HAP-1 (cell line): ENCODE measurements around the gene ZFR2.
"Not testable (repeated sequence)": the region's sequence is repeated elsewhere in the genome, so short reads cannot be mapped to it uniquely, and the experiment has no call there.

Experiments used
- DNase-seq, 2 experiments: peaks; one replicate each; pipeline ENCODE4 v3.0.0-alpha.2; 2016 to 2020; ENCODE audit warnings: low spot score in 2 of 2
- H3K27me3 ChIP-seq: fragments of 250-450 bp; sonication (Bioruptor Pico); 2 replicates; pipeline ENCODE4 v1.5.1; 2020; ENCODE audit warnings: low read depth, mild to moderate bottlenecking, moderate library complexity
- H3K36me3 ChIP-seq: fragments of 250-450 bp; sonication (Bioruptor Pico); replicated peaks from 2 replicates; pipeline ENCODE4 v1.5.1; 2020; ENCODE audit warnings: mild to moderate bottlenecking
- H3K4me1 ChIP-seq: fragments of 250-450 bp; sonication (Bioruptor Pico); 2 replicates; pipeline ENCODE4 v1.5.1; 2020; ENCODE audit warnings: mild to moderate bottlenecking
- H3K4me3 ChIP-seq: fragments of 250-450 bp; sonication (Bioruptor Pico); 2 replicates; pipeline ENCODE4 v1.5.1; 2020; ENCODE audit warnings: mild to moderate bottlenecking, moderate library complexity
- H3K9me3 ChIP-seq: fragments of 250-450 bp; sonication (Bioruptor Pico); 2 replicates; pipeline ENCODE4 v1.5.1; 2020; ENCODE audit warnings: mild to moderate bottlenecking, moderate library complexity
- in situ Hi-C: fragments of 300-500 bp; cut with MboI; formaldehyde crosslinking; loops from 3 replicates; pipeline ENCODE4 v1.14.3; 2020; ENCODE audit warnings: low sequenced_read_pairs, inconsistent platforms, mixed read lengths

The ZFR2 gene

GRCh38 chr19:3822683-3823349 is 46.0 kb downstream of the ZFR2 start:
- Histone ChIP-seq H3K36me3 (no peaks in the 10 kb centered on the region), H3K4me1 (no peaks in the 10 kb centered on the region), H3K4me3 (no peak overlapping the region), H3K9me3 (no peaks in the 10 kb centered on the region), H3K27me3 (no peaks in the 10 kb centered on the region)
- in situ Hi-C loops = no loop called here
- DNase-seq = no peak

DNA sequence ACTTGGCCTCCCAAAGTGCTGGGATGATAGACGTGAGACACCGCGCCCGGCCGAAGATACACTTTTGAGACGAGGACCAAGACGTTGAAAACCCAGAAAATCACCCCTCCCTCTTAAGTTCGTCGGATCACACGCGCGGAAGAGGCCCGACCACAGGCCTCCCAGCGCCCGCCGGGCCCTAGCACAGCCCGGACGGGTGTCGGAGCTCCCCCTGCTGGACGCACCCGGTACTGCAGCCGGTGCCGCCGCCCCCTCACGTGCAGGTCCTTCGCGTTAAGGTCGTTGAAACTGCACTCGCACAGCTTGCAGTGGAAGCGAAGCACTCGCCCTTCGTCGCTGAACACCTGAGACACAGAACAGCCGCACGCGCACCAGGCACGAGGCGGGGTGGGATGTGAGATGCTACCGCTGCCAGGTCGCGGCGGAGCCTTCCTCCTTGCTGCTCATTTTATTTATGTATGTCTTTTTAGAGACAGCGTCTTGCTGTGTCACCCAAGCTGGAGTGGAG is 46.9 kb downstream of the ZFR2 start:
- Histone ChIP-seq H3K9me3 (no peaks in the 10 kb centered on the region), H3K27me3 (no peaks in the 10 kb centered on the region), H3K36me3 (no peaks in the 10 kb centered on the region), H3K4me3 (no peak overlapping the region), H3K4me1 (no peaks in the 10 kb centered on the region)
- in situ Hi-C loops = no loop called here
- peak; percentile 50 to 90 for DNase-seq

- H3K36me3 ChIP-seq = no peaks in the 10 kb centered on the region
- no peaks in the 10 kb centered on the region for H3K4me1 ChIP-seq
- no peaks in the 10 kb centered on the region for H3K9me3 ChIP-seq
- no peaks in the 10 kb centered on the region for H3K27me3 ChIP-seq
- in situ Hi-C loops = no loop called here
- no peak for DNase-seq
- H3K4me3 ChIP-seq = no peak overlapping the region
These were observed 47.7 kb downstream of the ZFR2 start for GRCh38 chr19:3821156-3821555.

GRCh38 chr19:3819989-3820388 is 48.8 kb downstream of the ZFR2 start:
- in situ Hi-C loops = no loop called here
- no peaks in the 10 kb centered on the region for H3K36me3 ChIP-seq
- no peak overlapping the region for H3K4me3 ChIP-seq
- H3K9me3 ChIP-seq = no peaks in the 10 kb centered on the region
- no peak for DNase-seq
- no peaks in the 10 kb centered on the region for H3K27me3 ChIP-seq
- H3K4me1 ChIP-seq = no peaks in the 10 kb centered on the region

GRCh38 chr19:3818918-3819317 is 49.9 kb downstream of the ZFR2 start:
- in situ Hi-C loops = no loop called here
- no peaks in the 10 kb centered on the region for H3K36me3 ChIP-seq
- no peaks in the 10 kb centered on the region for H3K4me1 ChIP-seq

DNA sequence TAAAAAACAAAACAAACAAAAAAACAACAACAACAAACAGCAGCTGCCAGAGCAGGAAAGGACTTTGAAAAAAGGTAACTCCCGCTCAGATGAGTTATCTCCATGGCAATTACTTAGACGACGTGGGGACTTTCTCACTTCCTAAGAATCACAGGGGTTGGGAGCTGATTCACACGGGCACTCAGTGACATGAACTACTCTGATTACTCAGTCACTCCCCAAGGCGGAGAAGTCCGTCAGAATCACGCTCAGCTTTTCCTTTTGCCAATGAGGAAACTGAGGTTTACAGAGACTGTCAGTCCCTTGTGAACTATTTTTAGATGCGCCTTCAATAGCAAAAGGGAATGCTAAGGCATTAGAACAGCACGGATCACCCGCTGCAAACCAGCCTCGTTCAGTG is 50.4 kb downstream of the ZFR2 start:
- no peak for DNase-seq
- Histone ChIP-seq H3K4me3 (no peak overlapping the region), H3K36me3 (no peaks in the 10 kb centered on the region), H3K9me3 (no peaks in the 10 kb centered on the region), H3K27me3 (no peaks in the 10 kb centered on the region), H3K4me1 (no peaks in the 10 kb centered on the region)
- in situ Hi-C loops = no loop called here

More at GRCh38 chr19:3818918-3819317, 49.9 kb downstream of the ZFR2 start:
- no peak overlapping the region for H3K4me3 ChIP-seq
- H3K27me3 ChIP-seq = no peaks in the 10 kb centered on the region
- H3K9me3 ChIP-seq = no peaks in the 10 kb centered on the region
- no peak for DNase-seq

DNA sequence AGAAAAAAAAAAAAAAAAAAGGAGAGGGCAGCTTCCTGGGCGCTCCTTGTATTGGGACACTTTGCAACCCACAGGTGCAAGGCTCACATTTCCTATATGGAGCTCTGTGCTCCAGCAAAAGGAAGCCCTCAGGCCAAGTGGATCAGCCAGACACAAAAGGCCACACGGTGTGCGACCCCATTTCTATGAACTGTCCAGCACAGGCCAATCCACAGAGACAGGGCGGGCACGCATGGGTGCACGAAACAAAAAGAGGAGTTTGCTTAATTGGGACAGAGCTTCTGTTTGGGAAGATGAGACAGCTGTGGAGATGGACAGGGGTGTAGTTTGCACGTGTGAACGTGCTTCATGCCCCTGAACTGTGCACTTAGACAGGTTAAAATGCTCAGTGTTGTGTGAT is 51.1 kb downstream of the ZFR2 start:
- Histone ChIP-seq H3K36me3 (no peaks in the 10 kb centered on the region), H3K4me3 (no peak overlapping the region), H3K27me3 (no peaks in the 10 kb centered on the region), H3K9me3 (no peaks in the 10 kb centered on the region), H3K4me1 (no peaks in the 10 kb centered on the region)
- in situ Hi-C loops = no loop called here
- no peak for DNase-seq

GRCh38 chr19:3816566-3817218 is 52.1 kb downstream of the ZFR2 start:
- in situ Hi-C loops = no loop called here
- no peak overlapping the region for H3K4me3 ChIP-seq
- H3K9me3 ChIP-seq = no peaks in the 10 kb centered on the region
- no peaks in the 10 kb centered on the region for H3K4me1 ChIP-seq
- H3K36me3 ChIP-seq = no peaks in the 10 kb centered on the region
- DNase-seq = no peak
- no peaks in the 10 kb centered on the region for H3K27me3 ChIP-seq

GRCh38 chr19:3816148-3816547 is 52.7 kb downstream of the ZFR2 start:
- in situ Hi-C loops, DNase-seq, H3K36me3 ChIP-seq, H3K4me3 ChIP-seq, H3K9me3 ChIP-seq, H3K4me1 ChIP-seq, H3K27me3 ChIP-seq: not testable (repeated sequence)

- no peaks in the 10 kb centered on the region for H3K27me3 ChIP-seq
- H3K4me1 ChIP-seq = no peaks in the 10 kb centered on the region
- H3K9me3 ChIP-seq = no peaks in the 10 kb centered on the region
- DNase-seq = no peak
- no peaks in the 10 kb centered on the region for H3K36me3 ChIP-seq
- no peak overlapping the region for H3K4me3 ChIP-seq
- in situ Hi-C loops = no loop called here
These were observed 54.2 kb downstream of the ZFR2 start for GRCh38 chr19:3814648-3815047.

GRCh38 chr19:3813473-3814392 is 55.1 kb downstream of the ZFR2 start:
- no peaks in the 10 kb centered on the region for H3K27me3 ChIP-seq
- no peak for DNase-seq
- H3K4me1 ChIP-seq = no peaks in the 10 kb centered on the region
- H3K9me3 ChIP-seq = no peaks in the 10 kb centered on the region
- H3K4me3 ChIP-seq = no peak overlapping the region
- no peaks in the 10 kb centered on the region for H3K36me3 ChIP-seq
- in situ Hi-C loops = no loop called here

GRCh38 chr19:3810708-3811355 is 58.0 kb downstream of the ZFR2 start:
- Histone ChIP-seq H3K4me3 (no peak overlapping the region), H3K4me1 (no peaks in the 10 kb centered on the region), H3K36me3 (no peaks in the 10 kb centered on the region), H3K9me3 (no peaks in the 10 kb centered on the region), H3K27me3 (no peaks in the 10 kb centered on the region)
- in situ Hi-C loops = no loop called here
- no peak for DNase-seq

DNA sequence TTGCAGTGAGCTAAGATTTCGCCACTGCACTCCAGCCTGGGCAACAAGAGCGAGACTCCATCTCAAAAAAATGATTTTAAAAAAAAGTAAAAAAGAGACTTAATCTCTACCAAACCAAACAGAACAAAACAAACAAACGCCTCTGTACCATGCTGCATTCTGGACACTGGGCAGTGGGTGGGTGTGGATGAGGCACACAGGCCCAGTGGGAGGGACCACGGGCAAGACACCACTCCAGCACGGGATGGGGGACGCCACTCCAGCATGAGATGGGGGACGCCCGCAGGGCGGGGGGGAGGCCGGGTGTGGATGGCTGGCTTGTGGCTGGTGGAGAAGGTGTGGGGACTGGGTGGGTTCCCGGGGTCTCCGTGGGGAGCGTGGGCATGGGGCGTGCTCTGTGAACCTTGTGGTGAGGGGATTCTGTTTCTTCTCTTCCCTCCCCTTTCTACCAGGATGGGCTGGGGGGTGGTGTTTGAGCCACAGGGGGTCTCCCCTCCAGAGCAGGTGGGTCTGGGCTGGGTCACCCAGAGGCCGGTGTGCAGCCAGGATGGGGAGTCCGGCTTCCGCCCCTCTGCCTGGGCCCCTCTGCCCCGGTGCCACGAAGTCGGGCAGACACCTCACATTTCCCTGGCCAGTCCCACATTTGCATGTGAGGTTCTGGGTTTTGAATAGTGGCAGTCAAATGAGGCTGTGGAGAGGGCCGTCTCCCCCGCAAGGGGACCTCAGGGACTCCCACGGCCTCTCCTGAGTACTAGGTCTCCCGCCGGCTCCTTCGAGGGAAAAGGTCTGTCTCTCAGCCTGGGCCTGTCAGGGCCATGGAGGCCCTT is 58.7 kb downstream of the ZFR2 start:
- no peak overlapping the region for H3K4me3 ChIP-seq
- in situ Hi-C loops = no loop called here
- no peaks in the 10 kb centered on the region for H3K4me1 ChIP-seq
- no peaks in the 10 kb centered on the region for H3K36me3 ChIP-seq
- no peaks in the 10 kb centered on the region for H3K27me3 ChIP-seq
- no peak for DNase-seq
- H3K9me3 ChIP-seq = no peaks in the 10 kb centered on the region
